OCI-LY1 (cell line): ENCODE measurements around the gene SLC6A4.

ENCODE experiments used
- H2AFZ ChIP-seq: fragments of 200-600 bp; sonication (generic), shearing (Covaris generic); 2 replicates; pipeline ENCODE4 v1.6.0; 2014; ENCODE audit warnings: antibody characterized with exemption, mild to moderate bottlenecking, low read length
- H3F3A ChIP-seq: fragments of 200-600 bp; sonication (generic), shearing (Covaris generic); 2 replicates; pipeline ENCODE4 v1.6.0; 2014; ENCODE audit warnings: mild to moderate bottlenecking, antibody characterized with exemption, low read length, moderate library complexity; ENCODE audit not compliant: insufficient read depth
- H3K27ac ChIP-seq: fragments of 200-600 bp; sonication (generic); 2 replicates; pipeline ENCODE4 v1.5.1; 2014; ENCODE audit warnings: low read length, mixed run types, mild to moderate bottlenecking, low read depth; ENCODE audit not compliant: poor library complexity, severe bottlenecking
- H3K27me3 ChIP-seq: fragments of 200-600 bp; sonication (generic); 2 replicates; pipeline ENCODE4 v1.6.0; 2014; ENCODE audit warnings: antibody characterized with exemption, mild to moderate bottlenecking, low read length, moderate library complexity; ENCODE audit not compliant: insufficient read depth
- H3K36me3 ChIP-seq: fragments of 200-600 bp; sonication (generic); 2 replicates; pipeline ENCODE4 v1.6.1; 2014; ENCODE audit warnings: mild to moderate bottlenecking, antibody characterized with exemption, low read length, moderate library complexity, mixed read lengths; ENCODE audit not compliant: insufficient read depth
- H3K4me1 ChIP-seq: fragments of 200-600 bp; sonication (generic); 2 replicates; pipeline ENCODE4 v1.5.1; 2014; ENCODE audit warnings: mild to moderate bottlenecking, low read length, moderate library complexity; ENCODE audit not compliant: insufficient read depth, severe bottlenecking
- H3K4me2 ChIP-seq: fragments of 200-600 bp; sonication (generic), shearing (Covaris generic); 2 replicates; pipeline ENCODE4 v1.6.1; 2014; ENCODE audit warnings: low read length
- H3K4me3 ChIP-seq: fragments of 200-600 bp; sonication (generic); 2 replicates; pipeline ENCODE4 v1.5.1; 2014; ENCODE audit warnings: low read length, low read depth, mild to moderate bottlenecking, mixed read lengths; ENCODE audit not compliant: poor library complexity, severe bottlenecking
- H3K79me2 ChIP-seq: fragments of 200-600 bp; shearing (Covaris generic); 2 replicates; pipeline ENCODE4 v1.6.1; 2016; ENCODE audit warnings: mixed run types, low read length, mixed read lengths; ENCODE audit not compliant: insufficient read depth
- H3K9ac ChIP-seq: fragments of 200-600 bp; sonication (generic), shearing (Covaris generic); 2 replicates; pipeline ENCODE4 v1.6.1; 2014; ENCODE audit warnings: mild to moderate bottlenecking, low read length, mixed read lengths
- H3K9me2 ChIP-seq: fragments of 200-600 bp; sonication (generic), shearing (Covaris generic); 2 replicates; pipeline ENCODE4 v1.6.1; 2014; ENCODE audit warnings: low read depth, mild to moderate bottlenecking, low read length, mixed read lengths
- H3K9me3 ChIP-seq: fragments of 200-600 bp; shearing (Covaris generic); 2 replicates; pipeline ENCODE4 v1.6.1; 2014; ENCODE audit warnings: low read length, mixed read lengths
- H4K20me1 ChIP-seq: fragments of 200-600 bp; sonication (generic), shearing (Covaris generic); 2 replicates; pipeline ENCODE4 v1.6.0; 2016; ENCODE audit warnings: mild to moderate bottlenecking, low read length; ENCODE audit not compliant: insufficient read depth
- EZH2 ChIP-seq: fragments of 200-600 bp; sonication (generic), shearing (Covaris generic); IDR thresholded peaks from 2 replicates; pipeline ENCODE4 v1.8.0; 2017; ENCODE audit warnings: borderline replicate concordance, mixed run types, mild to moderate bottlenecking, antibody characterized with exemption, low read length, moderate library complexity, mixed read lengths
- TF ChIP-seq, protein P1 (sequence below): fragments of 200-600 bp; sonication (generic), shearing (Covaris generic); IDR thresholded peaks from 2 replicates; pipeline ENCODE4 v1.5.1; 2017; ENCODE audit warnings: mild to moderate bottlenecking, antibody characterized with exemption, low read length, moderate library complexity, mixed read lengths

The SLC6A4 gene

DNA sequence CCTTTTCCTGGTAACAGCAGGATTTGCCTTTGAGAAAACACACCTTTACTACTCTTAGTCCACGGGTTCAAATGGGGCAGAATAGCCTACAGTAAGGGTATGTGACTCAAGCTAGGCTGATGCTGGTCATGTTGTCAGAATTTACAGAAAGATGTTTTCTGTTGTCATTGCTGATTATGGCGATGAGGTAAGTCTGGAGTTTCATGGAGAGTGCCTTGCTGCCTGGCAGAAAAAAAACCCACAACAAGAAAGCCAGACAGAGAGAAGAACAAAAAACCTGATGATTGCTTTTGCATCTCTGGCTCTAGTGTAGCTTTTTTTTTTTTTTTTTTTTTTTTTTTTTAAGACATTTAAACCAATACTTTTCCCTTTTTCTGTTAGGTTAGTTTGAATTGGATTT is 47.9 kb downstream of the SLC6A4 start:
- TF ChIP-seq, protein P1, sequence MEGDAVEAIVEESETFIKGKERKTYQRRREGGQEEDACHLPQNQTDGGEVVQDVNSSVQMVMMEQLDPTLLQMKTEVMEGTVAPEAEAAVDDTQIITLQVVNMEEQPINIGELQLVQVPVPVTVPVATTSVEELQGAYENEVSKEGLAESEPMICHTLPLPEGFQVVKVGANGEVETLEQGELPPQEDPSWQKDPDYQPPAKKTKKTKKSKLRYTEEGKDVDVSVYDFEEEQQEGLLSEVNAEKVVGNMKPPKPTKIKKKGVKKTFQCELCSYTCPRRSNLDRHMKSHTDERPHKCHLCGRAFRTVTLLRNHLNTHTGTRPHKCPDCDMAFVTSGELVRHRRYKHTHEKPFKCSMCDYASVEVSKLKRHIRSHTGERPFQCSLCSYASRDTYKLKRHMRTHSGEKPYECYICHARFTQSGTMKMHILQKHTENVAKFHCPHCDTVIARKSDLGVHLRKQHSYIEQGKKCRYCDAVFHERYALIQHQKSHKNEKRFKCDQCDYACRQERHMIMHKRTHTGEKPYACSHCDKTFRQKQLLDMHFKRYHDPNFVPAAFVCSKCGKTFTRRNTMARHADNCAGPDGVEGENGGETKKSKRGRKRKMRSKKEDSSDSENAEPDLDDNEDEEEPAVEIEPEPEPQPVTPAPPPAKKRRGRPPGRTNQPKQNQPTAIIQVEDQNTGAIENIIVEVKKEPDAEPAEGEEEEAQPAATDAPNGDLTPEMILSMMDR = no peak
- no peak for TF ChIP-seq EZH2
- H3K27me3 ChIP-seq = no peaks in the 10 kb centered on the region
- no peaks in the 10 kb centered on the region for H3K9me2 ChIP-seq
- H2AFZ ChIP-seq = no peak overlapping the region
- no peaks in the 10 kb centered on the region for H4K20me1 ChIP-seq
- H3K4me1 ChIP-seq = no peaks in the 10 kb centered on the region
- no peak overlapping the region for H3K27ac ChIP-seq
- no peaks in the 10 kb centered on the region for H3K79me2 ChIP-seq
- no peak overlapping the region for H3K4me2 ChIP-seq
- H3K9me3 ChIP-seq = no peaks in the 10 kb centered on the region
- peaks cover 50% of the 10 kb centered on the region for H3K36me3 ChIP-seq
- H3F3A ChIP-seq = no peaks in the 10 kb centered on the region
- H3K9ac ChIP-seq = no peak overlapping the region
- no peak overlapping the region for H3K4me3 ChIP-seq

DNA sequence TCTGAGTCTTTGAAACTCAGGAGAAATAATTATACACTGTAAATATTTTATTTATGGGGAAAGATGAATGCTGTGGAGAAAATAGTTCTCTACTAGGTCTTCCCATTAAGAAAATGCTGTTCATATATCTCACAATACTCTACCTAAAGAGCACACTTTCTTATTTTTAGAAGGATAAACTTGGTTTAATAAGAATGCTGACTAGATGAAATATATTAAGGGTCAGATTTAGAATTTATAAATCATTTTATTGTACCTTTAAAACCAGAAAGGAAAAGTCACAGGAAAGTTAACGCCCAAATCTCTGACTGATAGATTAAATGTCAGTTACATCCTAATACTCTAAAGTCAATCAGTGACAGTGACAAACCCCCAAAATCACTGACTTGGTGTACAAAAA is 48.7 kb downstream of the SLC6A4 start:
- Histone ChIP-seq H4K20me1 (no peaks in the 10 kb centered on the region), H3F3A (no peaks in the 10 kb centered on the region), H3K27me3 (no peaks in the 10 kb centered on the region), H3K79me2 (no peaks in the 10 kb centered on the region), H3K36me3 (peaks cover 57% of the 10 kb centered on the region), H3K9me2 (no peaks in the 10 kb centered on the region), H3K4me2 (no peak overlapping the region), H3K9ac (no peak overlapping the region), H3K27ac (no peak overlapping the region), H3K4me3 (no peak overlapping the region), H3K4me1 (no peaks in the 10 kb centered on the region), H2AFZ (no peak overlapping the region), H3K9me3 (no peaks in the 10 kb centered on the region)
- TF ChIP-seq, protein P1 = no peak
- no peak for TF ChIP-seq EZH2

DNA sequence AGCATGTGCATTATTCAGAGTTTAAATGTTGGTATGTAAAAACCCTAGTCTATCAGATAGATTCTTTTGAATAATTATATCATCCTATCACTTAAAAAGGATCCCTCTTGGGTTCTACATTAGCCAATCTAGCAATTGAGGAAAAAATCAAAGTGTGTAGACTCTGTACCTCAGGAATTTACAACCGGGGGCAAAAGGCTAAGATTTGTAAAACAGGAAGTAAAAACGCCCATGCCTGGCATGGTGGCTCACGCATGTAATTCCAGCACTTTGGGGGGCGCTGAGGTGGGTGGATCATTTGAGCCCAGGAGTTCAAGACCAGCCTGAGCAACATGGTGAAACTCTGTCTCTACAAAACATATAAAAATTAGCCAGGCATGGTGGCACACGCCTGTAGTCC is 58.6 kb downstream of the SLC6A4 start:
- TF ChIP-seq, protein P1 = no peak
- TF ChIP-seq EZH2 = no peak
- H3K4me2 ChIP-seq = no peak overlapping the region
- H3K9ac ChIP-seq = no peak overlapping the region
- no peak overlapping the region for H3K4me3 ChIP-seq
- no peaks in the 10 kb centered on the region for H3K9me2 ChIP-seq
- H3K79me2 ChIP-seq = no peaks in the 10 kb centered on the region
- H2AFZ ChIP-seq = no peak overlapping the region
- H3K27me3 ChIP-seq = no peaks in the 10 kb centered on the region
- no peaks in the 10 kb centered on the region for H4K20me1 ChIP-seq
- no peak overlapping the region for H3K27ac ChIP-seq
- H3K4me1 ChIP-seq = no peaks in the 10 kb centered on the region
- no peaks in the 10 kb centered on the region for H3K9me3 ChIP-seq
- peaks cover 88% of the 10 kb centered on the region for H3K36me3 ChIP-seq
- H3F3A ChIP-seq = no peaks in the 10 kb centered on the region
